IMR-90 (cell line): ENCODE measurements around the gene AK2. TPM values are rescaled to one million over a fixed set of nuclear protein-coding genes. Genes with fewer than 3 reads are reported as not detected.
"Not testable (repeated sequence)": the region's sequence is repeated elsewhere in the genome, so short reads cannot be mapped to it uniquely, and the experiment has no call there.

ENCODE experiments used
- ATAC-seq: fragments of 200-7000 bp; cut with Tn5 transposase; 2 replicates; pipeline ENCODE4 v1.9.1; 2020; ENCODE audit warnings: low read depth, mild to moderate bottlenecking, moderate library complexity
- BruUV-seq: library from RNA; stranded (reverse); fragments of 400-500 nt; replicated peaks from 2 replicates; lab custom pipeline; 2021; lab: Mats Ljungman, UMichigan
- CTCF ChIA-PET: fragments of 300-600 bp; formaldehyde crosslinking; extraction: SDS; loops from one replicate; lab custom pipeline; 2021; ENCODE audit warnings: antibody characterized with exemption; lab: Yijun Ruan, JAX
- POLR2A ChIA-PET: fragments of 300-600 bp; sonication (Branson Sonifier 250); formaldehyde crosslinking; loops from one replicate; lab custom pipeline; 2022; ENCODE audit warnings: antibody characterized with exemption; ENCODE audit not compliant: unreplicated experiment; lab: Charles Lee
- DNase-seq: peaks from one replicate; pipeline ENCODE4 v3.0.0; 2013
- H2AFZ ChIP-seq: replicated peaks from 2 replicates; pipeline ENCODE3; 2013; ENCODE audit warnings: low read length, mild to moderate bottlenecking; ENCODE audit not compliant: poor library complexity
- H2AK5ac ChIP-seq: 2 replicates; pipeline ENCODE4 v1.6.1; 2013; ENCODE audit warnings: low read depth, low read length, inconsistent platforms
- H2AK9ac ChIP-seq: replicated peaks from 2 replicates; pipeline ENCODE3; 2013; ENCODE audit warnings: mild to moderate bottlenecking, low read depth, low read length, moderate library complexity; ENCODE audit not compliant: poor library complexity
- H2BK120ac ChIP-seq: 2 replicates; pipeline ENCODE4 v1.6.1; 2013; ENCODE audit warnings: low read depth, low read length, inconsistent platforms
- H2BK15ac ChIP-seq: 3 replicates; pipeline ENCODE4 v1.6.1; 2013; ENCODE audit warnings: low read depth, low read length, inconsistent platforms
- H2BK20ac ChIP-seq: 2 replicates; pipeline ENCODE4 v1.6.1; 2013; ENCODE audit warnings: low read depth, mild to moderate bottlenecking, inconsistent platforms, low read length, moderate library complexity
- H2BK5ac ChIP-seq: 2 replicates; pipeline ENCODE4 v1.6.1; 2013; ENCODE audit warnings: mild to moderate bottlenecking, low read depth, low read length, inconsistent platforms; ENCODE audit not compliant: poor library complexity, severe bottlenecking
- H3K14ac ChIP-seq: replicated peaks from 2 replicates; pipeline ENCODE4 v1.6.1; 2013; ENCODE audit warnings: low read depth, low read length, inconsistent platforms
- H3K18ac ChIP-seq: 2 replicates; pipeline ENCODE4 v1.6.1; 2013; ENCODE audit warnings: low read depth, low read length, control low read depth
- H3K23ac ChIP-seq: 2 replicates; pipeline ENCODE4 v1.6.1; 2013; ENCODE audit warnings: low read depth, low read length, inconsistent platforms
- H3K27ac ChIP-seq: 2 replicates; pipeline ENCODE4 v1.5.1; 2013; ENCODE audit warnings: mild to moderate bottlenecking, control low read depth, low read length; ENCODE audit not compliant: insufficient read depth
- H3K27me3 ChIP-seq: 2 replicates; pipeline ENCODE4 v1.6.1; 2013; ENCODE audit warnings: low read length; ENCODE audit not compliant: control insufficient read depth, insufficient read depth
- H3K36me3 ChIP-seq: 2 replicates; pipeline ENCODE4 v1.6.1; 2013; ENCODE audit warnings: low read length, mixed read lengths; ENCODE audit not compliant: control insufficient read depth, insufficient read depth
- H3K4ac ChIP-seq: 2 replicates; pipeline ENCODE4 v1.6.1; 2013; ENCODE audit warnings: low read depth, low read length, inconsistent platforms
- H3K4me1 ChIP-seq: 2 replicates; pipeline ENCODE4 v1.6.1; 2013; ENCODE audit warnings: low read length, mixed read lengths; ENCODE audit not compliant: control insufficient read depth, insufficient read depth
- H3K4me2 ChIP-seq: 2 replicates; pipeline ENCODE4 v1.6.1; 2013; ENCODE audit warnings: low read depth, mild to moderate bottlenecking, control low read depth, low read length, moderate library complexity
- H3K4me3 ChIP-seq: 2 replicates; pipeline ENCODE4 v1.5.1; 2013; ENCODE audit warnings: low read depth, mild to moderate bottlenecking, control low read depth, low read length, moderate library complexity; ENCODE audit not compliant: insufficient read depth
- H3K56ac ChIP-seq: 2 replicates; pipeline ENCODE4 v1.6.1; 2013; ENCODE audit warnings: low read length, inconsistent platforms; ENCODE audit not compliant: insufficient read depth; ENCODE audit errors: extremely low read depth
- H3K79me1 ChIP-seq, 2 experiments: 2 replicates each; pipeline ENCODE4 v1.6.1; 2013; ENCODE audit warnings: low read length in 2 of 2, inconsistent platforms in 1 of 2, low read depth in 1 of 2
- H3K9ac ChIP-seq: 2 replicates; pipeline ENCODE4 v1.6.1; 2013; ENCODE audit warnings: low read depth, low read length, control low read depth
- H3K9me1 ChIP-seq: 2 replicates; pipeline ENCODE4 v1.6.1; 2013; ENCODE audit warnings: low read length, inconsistent platforms; ENCODE audit not compliant: insufficient read depth
- H3K9me3 ChIP-seq: 2 replicates; pipeline ENCODE4 v1.6.1; 2013; ENCODE audit warnings: low read length; ENCODE audit not compliant: control insufficient read depth, insufficient read depth
- H4K20me1 ChIP-seq: 2 replicates; pipeline ENCODE4 v1.6.1; 2013; ENCODE audit warnings: low read length, inconsistent platforms; ENCODE audit not compliant: insufficient read depth
- H4K5ac ChIP-seq: 2 replicates; pipeline ENCODE4 v1.6.1; 2013; ENCODE audit warnings: mild to moderate bottlenecking, low read depth, low read length, control low read depth
- H4K8ac ChIP-seq, 2 experiments: 2 replicates each; pipeline ENCODE4 v1.6.1; 2013; ENCODE audit warnings: low read depth in 2 of 2, low read length in 2 of 2, control low read depth in 1 of 2, inconsistent platforms in 1 of 2
- H4K91ac ChIP-seq: 2 replicates; pipeline ENCODE4 v1.6.1; 2013; ENCODE audit warnings: low read depth, low read length, inconsistent platforms; ENCODE audit not compliant: insufficient read depth
- WGBS, 2 experiments: methylation state at CpG; one replicate each; pipeline versions ENCODE4 v1.1.5 to v1.1.7; 2013; ENCODE audit warnings: missing lambda C conversion rate in 2 of 2; ENCODE audit not compliant: insufficient read length in 1 of 2; ENCODE audit errors: extremely low coverage in 2 of 2; 5-methylcytosine and 5-hydroxymethylcytosine counted together
- dilution Hi-C: fragments of 300-500 bp; cut with HindIII; formaldehyde crosslinking; loops from one replicate; pipeline ENCODE4 v1.14.3; 2018; ENCODE audit warnings: low sequenced_read_pairs; ENCODE audit not compliant: unreplicated experiment
- in situ Hi-C: fragments of 300-500 bp; cut with MboI; formaldehyde crosslinking; loops from 3 replicates; pipeline ENCODE4 v1.14.3; 2019; ENCODE audit warnings: low sequenced_read_pairs, inconsistent platforms, mixed read lengths
- intact Hi-C: fragments of 100-400 bp; cut with micrococcal nuclease; formaldehyde crosslinking; loops from 2 replicates; pipeline ENCODE4 v1.10.0; 2022
- polyA plus RNA-seq, 3 experiments: library from polyadenylated mRNA; depleted of rRNA; stranded (reverse); fragments of >200 nt; gene quantifications; 2 replicates each; pipeline ENCODE4 v1.2.3, GENCODE V29; 2012; ENCODE audit warnings: low replicate concordance in 1 of 3
- total RNA-seq: library from RNA; depleted of rRNA; stranded (reverse); fragments of >200 nt; gene quantifications from 2 replicates; pipeline ENCODE4 v1.2.3, GENCODE V29; 2012

AK2 gene
- total and polyA plus RNA-seq, 2 of the 4 experiments (the other 2 are of a cell fraction), result 118 to 203 TPM

DNA sequence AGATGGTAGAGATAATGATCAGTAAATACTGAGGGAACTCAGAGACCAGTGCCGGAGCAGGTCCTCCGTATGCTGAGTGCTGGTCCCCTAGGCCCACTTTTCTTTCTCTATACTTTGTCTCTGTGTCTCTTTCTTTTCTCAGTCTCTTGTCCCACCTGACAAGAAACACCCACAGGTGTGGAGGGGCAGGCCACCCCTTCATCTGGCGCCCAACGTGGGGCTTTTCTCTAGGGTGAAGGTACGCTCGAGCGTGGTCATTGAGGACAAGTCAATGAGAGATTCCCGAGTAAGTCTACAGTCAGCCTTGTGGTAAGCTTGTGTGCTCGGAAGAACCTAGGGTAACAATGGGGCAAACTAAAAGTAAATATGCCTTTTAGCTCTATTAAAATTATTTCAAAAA, 27.6 kb upstream of the AK2 start:
- intact Hi-C loops, H2BK5ac ChIP-seq, H3K27ac ChIP-seq, BruUV-seq, ATAC-seq, H2BK120ac ChIP-seq, DNase-seq, H3K4me3 ChIP-seq, H4K91ac ChIP-seq, H3K27me3 ChIP-seq, dilution Hi-C loops, in situ Hi-C loops, H2AK5ac ChIP-seq, H2AFZ ChIP-seq, H3K36me3 ChIP-seq, H3K9me1 ChIP-seq, H4K8ac ChIP-seq, H3K14ac ChIP-seq, H2AK9ac ChIP-seq, POLR2A ChIA-PET, H3K18ac ChIP-seq, H3K4me2 ChIP-seq, H2BK20ac ChIP-seq, H3K56ac ChIP-seq, H4K20me1 ChIP-seq, H4K5ac ChIP-seq, H2BK15ac ChIP-seq, H3K4ac ChIP-seq, H3K4me1 ChIP-seq, H3K23ac ChIP-seq, H3K9ac ChIP-seq, H3K79me1 ChIP-seq: not testable (repeated sequence)
- WGBS, 2 experiments, result no CpG with 5 or more reads among the region's 9 CpGs
- peaks cover 28% of the 10 kb centered on the region for H3K9me3 ChIP-seq
- CTCF ChIA-PET, result interaction anchor here (0.8 kb wide), 1 partner anchor 123 kb away, joined by 4 read pairs; no protein-coding TSS in a partner anchor
